GM13976 (cell line): ENCODE results near the gene CRLF1.
"Not testable (repeated sequence)": the region's sequence is repeated elsewhere in the genome, so short reads cannot be mapped to it uniquely, and the experiment has no call there.

Experiments used
- DNase-seq: peaks from one replicate; pipeline ENCODE4 v3.0.0; 2012; ENCODE audit warnings: low spot score
- in situ Hi-C: fragments of 300-500 bp; cut with MboI; formaldehyde crosslinking; loops from one replicate; pipeline ENCODE4 v1.12.0; 2022; ENCODE audit warnings: low sequenced_read_pairs, mixed read lengths, inconsistent platforms; ENCODE audit not compliant: unreplicated experiment
- TF ChIP-seq, protein P1 (sequence below): IDR thresholded peaks from 2 replicates; pipeline ENCODE4 v1.5.1; 2012; ENCODE audit warnings: borderline replicate concordance, mild to moderate bottlenecking; ENCODE audit not compliant: insufficient read depth; ENCODE audit errors: extremely low read depth, missing control alignments, control extremely low read depth

CRLF1 gene

DNA sequence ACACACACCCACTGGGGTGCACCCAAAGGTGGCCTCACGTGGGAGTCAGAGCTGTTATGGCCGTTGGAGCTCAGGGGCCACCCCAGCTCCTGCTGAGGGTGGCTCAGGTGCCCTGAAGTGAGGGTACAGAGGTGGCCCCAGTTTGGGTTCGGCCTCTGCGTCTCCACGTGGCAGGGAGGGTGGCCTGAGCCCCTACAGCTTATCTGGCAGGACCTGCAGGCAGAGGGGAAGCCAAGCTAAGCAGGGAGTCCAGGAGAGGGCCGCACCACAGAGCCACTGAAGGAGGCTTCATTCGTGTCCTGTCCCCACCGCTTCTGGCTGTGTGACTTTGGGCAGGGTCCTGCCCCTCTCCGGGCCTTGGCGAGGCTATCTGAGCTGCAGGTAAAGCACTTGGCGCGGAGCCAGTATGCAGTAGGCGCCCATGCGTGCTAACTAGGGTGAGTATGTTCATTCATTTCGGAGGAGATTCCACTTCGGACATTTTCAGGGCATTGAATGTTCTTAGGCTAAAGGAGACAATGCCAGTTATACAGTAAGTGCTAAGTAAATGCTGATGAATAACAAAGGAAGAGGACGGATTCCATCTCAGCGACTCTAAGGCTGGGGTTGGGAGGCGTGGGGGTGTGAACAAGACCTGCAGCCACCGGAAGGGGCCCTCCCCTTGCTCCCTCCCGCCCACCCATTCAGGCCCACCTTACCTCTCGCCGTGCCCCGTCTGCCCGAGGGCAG is 13.1 kb downstream of the CRLF1 start:
- in situ Hi-C loops, result no loop called here
- DNase-seq, result peak; percentile 51
- TF ChIP-seq, protein P1, sequence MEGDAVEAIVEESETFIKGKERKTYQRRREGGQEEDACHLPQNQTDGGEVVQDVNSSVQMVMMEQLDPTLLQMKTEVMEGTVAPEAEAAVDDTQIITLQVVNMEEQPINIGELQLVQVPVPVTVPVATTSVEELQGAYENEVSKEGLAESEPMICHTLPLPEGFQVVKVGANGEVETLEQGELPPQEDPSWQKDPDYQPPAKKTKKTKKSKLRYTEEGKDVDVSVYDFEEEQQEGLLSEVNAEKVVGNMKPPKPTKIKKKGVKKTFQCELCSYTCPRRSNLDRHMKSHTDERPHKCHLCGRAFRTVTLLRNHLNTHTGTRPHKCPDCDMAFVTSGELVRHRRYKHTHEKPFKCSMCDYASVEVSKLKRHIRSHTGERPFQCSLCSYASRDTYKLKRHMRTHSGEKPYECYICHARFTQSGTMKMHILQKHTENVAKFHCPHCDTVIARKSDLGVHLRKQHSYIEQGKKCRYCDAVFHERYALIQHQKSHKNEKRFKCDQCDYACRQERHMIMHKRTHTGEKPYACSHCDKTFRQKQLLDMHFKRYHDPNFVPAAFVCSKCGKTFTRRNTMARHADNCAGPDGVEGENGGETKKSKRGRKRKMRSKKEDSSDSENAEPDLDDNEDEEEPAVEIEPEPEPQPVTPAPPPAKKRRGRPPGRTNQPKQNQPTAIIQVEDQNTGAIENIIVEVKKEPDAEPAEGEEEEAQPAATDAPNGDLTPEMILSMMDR, result no peak

DNA sequence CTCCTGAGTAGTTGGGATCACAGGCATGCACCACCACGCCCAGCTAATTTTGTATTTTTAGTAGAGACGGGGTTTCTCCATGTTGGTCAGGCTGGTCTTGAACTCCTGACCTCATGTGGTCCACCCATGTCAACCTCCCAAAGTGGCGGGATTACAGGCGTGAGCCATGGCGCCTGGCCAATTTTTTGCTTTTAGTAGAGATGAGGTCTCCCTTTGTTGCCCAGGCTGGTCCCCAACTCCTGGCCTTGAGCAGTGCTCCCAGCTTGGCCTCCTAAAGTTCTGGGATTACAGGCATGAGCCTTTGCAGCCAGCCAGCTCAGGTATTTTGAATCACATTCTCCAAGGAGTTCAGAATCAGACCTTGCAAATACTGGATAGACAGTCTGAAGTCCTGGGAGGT is 13.9 kb downstream of the CRLF1 start:
- DNase-seq, in situ Hi-C loops: not testable (repeated sequence)

DNA sequence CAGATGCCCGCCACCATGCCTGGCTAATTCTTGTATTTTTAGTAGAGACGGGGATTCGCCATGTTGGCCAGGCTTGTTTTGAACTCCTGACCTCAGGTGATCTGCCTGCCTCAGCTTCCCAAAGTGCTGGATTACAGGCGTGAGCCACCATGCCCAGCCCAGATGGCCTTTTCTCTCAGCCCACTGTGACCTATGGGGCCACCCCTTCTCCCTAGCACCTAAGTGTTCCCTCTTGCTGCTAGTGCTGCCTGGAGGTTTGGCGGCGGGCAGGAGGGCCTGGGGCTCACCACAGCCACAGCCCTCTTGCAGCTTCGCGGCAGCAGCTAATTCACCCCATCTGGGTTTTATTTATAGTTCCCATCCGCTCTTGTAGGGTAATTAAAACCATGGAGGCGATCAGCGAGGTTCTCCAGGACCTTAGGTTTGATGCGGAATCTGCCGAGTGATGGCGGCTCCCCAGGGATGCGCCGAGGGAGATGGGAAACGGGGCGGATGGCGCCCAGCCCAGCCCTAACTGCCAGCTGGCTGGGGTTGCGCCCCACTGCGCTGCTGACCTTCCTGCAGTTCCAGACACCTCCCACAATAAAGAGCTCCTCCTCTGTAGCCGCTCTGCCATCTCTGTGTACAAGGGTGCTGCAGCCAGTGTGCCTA is 14.7 kb downstream of the CRLF1 start:
- in situ Hi-C loops, result no loop called here
- TF ChIP-seq, protein P1, result no peak
- no peak for DNase-seq

DNA sequence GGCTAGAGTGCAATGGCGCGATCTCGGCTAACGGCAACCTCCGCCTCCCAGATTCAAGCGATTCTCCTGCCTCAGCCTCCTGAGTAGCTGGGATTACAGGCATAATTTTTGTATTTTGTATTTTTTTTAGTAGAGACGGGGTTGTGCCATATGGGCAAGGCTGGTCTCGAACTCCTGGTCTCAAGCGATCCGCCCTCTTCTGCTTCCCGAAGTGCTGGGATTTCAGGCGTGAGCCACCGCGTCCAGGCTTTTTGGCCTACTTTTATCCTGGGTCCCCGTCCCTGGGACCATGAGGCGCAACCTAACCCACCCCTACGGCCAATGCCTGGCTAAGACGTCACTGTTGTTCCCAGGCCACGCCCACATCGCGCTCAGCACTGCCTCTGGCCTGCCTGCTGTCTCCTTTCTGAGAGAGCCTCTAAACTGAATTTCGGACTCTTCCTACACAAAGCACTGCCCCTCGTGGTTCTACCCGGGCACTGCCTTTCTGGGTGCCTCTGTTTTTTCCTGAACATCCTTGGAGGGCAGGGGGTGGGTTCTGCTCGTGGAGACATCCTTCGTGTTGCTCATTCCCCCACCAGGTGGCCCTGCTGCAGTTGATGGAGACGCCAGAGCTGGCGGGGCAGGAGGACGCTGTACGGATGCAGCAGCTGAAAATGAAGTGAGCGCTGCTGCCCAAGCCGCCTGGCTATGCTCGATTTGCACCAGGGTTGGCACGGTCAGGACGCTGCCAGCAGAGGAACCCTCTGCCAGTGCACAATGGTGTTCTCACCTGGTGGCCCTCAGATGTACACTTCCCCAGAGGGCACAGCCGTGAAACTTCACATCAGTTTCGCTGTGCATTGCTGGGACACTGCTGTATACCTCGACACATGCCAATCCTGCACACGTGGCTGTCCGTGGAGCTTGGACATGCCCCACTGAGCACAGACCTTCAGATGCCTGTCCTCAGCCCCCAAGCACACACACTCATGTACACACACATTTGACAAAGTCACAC is 16.0 kb downstream of the CRLF1 start:
- peak; percentile 50 for DNase-seq
- in situ Hi-C loops, result no loop called here
- TF ChIP-seq, protein P1, result no peak

DNA sequence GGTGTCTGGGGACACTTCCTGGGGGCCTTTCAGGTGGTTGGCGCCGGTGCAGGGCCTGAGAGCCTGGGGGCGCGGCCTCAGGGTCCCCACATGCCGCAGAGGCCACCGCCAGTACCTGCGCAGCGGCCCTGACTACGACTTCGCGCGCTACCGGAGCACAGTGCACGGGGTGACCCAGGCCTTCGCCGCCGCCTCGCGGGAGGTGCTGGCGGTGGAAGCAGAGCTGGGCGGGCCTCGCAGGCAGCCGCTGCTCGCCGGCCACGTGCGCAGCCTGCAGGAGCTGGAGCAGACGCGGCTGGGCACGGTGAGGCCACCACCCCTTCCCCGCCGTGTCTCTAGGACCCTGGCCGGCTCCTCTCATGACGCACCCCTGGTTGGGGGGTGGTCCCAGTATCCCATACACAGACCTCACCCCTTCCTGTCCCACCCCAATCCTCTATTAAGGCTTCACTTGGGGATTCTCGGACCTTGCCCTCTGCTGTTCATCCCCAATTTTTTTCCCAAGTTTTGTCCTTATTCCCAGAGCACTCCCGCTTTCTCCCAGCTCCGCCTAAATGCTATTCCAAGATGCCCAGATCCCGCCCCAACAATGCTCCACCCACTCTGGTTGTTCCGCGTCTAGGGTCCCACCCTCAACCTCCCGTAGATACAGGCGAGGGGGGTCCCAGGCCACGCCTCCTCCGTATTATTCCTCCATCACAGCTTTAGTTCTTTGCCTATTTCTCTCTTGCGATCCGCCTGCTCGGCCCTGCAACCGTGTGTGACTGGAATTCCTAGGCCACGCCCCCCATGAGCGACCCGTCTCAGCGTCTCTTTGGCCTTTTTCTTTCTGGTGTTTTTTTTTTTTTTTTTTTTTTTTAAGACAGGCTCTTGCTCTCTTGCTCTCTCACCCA is 17.0 kb downstream of the CRLF1 start:
- in situ Hi-C loops, result no loop called here
- DNase-seq, result peak; percentile 80
- TF ChIP-seq, protein P1, result peak; percentile 36

DNA sequence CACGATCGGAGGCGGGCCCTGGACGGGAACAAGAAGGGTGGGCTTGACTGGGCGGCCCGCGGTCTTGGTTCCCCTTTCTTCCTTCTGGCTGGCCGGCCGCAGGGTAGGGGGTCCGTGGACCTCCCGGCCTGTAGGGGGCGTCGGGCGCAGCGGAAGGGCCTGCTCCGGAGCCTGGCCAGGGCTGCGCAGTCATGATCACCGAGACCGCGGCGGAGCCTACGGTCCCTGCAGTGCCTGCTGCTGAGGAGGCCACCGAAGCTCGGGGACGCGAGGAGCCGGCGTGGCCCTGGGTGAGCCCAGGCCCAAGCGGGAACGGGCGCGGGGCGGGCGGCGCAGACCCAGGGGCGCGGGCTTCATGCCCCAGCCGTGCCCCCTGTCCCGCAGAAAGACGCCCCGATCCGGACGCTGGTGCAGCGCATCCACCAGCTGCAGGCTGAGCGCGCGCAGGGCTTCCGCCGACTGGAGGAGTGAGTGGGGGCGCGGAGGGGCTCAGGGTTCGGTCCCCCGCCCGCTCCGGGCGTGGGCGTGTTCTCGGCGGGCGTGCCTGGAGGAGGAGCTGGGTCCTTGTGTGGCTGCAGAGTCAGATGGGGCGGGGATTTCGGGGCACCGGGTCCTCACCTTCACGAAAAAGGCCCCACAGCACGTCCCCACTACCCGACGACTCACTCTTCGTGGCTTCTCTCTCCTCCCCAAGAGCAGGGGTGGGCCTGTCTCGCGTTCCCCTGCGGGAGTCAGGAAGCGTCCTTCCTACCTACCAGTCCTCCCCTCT is 17.8 kb downstream of the CRLF1 start, which contains the start of gene REX1BD:
REX1BD (plus strand) TSS at position 188 of the 769 bp plus-strand sequence; CDS start at position 192, 4 bp downstream.
- DNase-seq, result peak; percentile 89
- TF ChIP-seq, protein P1, result peak; percentile 93
- in situ Hi-C loops, result no loop called here
